CD4-positive, alpha-beta T cell (primary cell): ENCODE measurements around the gene TMEM106C. TPM values are rescaled to one million over a fixed set of nuclear protein-coding genes. Genes with fewer than 3 reads are reported as not detected.

Experiments
- ATAC-seq: fragments of 200-7000 bp; cut with Tn5 transposase; one replicate; pipeline ENCODE4 v1.10.0; 2022; ENCODE audit warnings: mild to moderate bottlenecking; ENCODE audit not compliant: poor library complexity
- CTCF ChIA-PET: fragments of 350-600 bp; sonication (Branson Sonifier 250); formaldehyde crosslinking; loops from one replicate; lab custom pipeline; 2021; ENCODE audit warnings: antibody characterized with exemption, inconsistent platforms; lab: Charles Lee
- POLR2A ChIA-PET: fragments of 350-600 bp; sonication (Branson Sonifier 250); formaldehyde crosslinking; loops from one replicate; lab custom pipeline; 2021; ENCODE audit warnings: antibody characterized with exemption, inconsistent platforms; lab: Charles Lee
- DNase-seq, 14 experiments: peaks; one replicate each; pipeline ENCODE4 v3.0.0-alpha.2; 2013 to 2020; ENCODE audit warnings: mixed read lengths in 2 of 14
- H3K27ac ChIP-seq, 2 donors: one replicate each; pipeline versions ENCODE4 v1.5.1 to v1.7.0; 2013; ENCODE audit warnings: low read length in 2 of 2, low read depth in 1 of 2, mild to moderate bottlenecking in 1 of 2
- H3K27me3 ChIP-seq, 2 experiments: 1 replicate in 1 of 2; 2 replicates in 1 of 2; pipeline versions ENCODE4 v1.6.1 to v1.7.0; 2013; ENCODE audit warnings: low read length in 2 of 2, control low read depth in 1 of 2, mild to moderate bottlenecking in 1 of 2, moderate library complexity in 1 of 2; ENCODE audit not compliant: insufficient read depth in 2 of 2, control insufficient read depth in 1 of 2
- H3K36me3 ChIP-seq: one replicate; pipeline ENCODE4 v1.6.1; 2013; ENCODE audit warnings: low read length, control low read depth; ENCODE audit not compliant: insufficient read depth
- H3K4me1 ChIP-seq: one replicate; pipeline ENCODE4 v1.6.1; 2013; ENCODE audit warnings: low read length, control low read depth; ENCODE audit not compliant: insufficient read depth
- H3K4me3 ChIP-seq: one replicate; pipeline ENCODE4 v1.5.1; 2013; ENCODE audit warnings: mild to moderate bottlenecking, low read length, moderate library complexity
- H3K9me3 ChIP-seq, 2 experiments: 1 replicate in 1 of 2; 2 replicates in 1 of 2; pipeline versions ENCODE4 v1.6.1 to v1.7.0; 2013; ENCODE audit warnings: low read length in 2 of 2, mild to moderate bottlenecking in 2 of 2, control low read depth in 1 of 2, moderate library complexity in 1 of 2; ENCODE audit not compliant: control insufficient read depth in 1 of 2, insufficient read depth in 1 of 2
- H3K27ac Mint-ChIP-seq: one replicate; pipeline ENCODE4 v1.8.0; 2020; ENCODE audit warnings: mixed read lengths
- H3K27me3 Mint-ChIP-seq: one replicate; pipeline ENCODE4 v1.8.0; 2021; ENCODE audit warnings: mixed read lengths
- H3K36me3 Mint-ChIP-seq: one replicate; pipeline ENCODE4 v1.8.0; 2021; ENCODE audit warnings: low read depth, mixed read lengths
- H3K4me1 Mint-ChIP-seq: one replicate; pipeline ENCODE4 v1.8.0; 2021; ENCODE audit warnings: low read depth, mixed read lengths
- H3K4me3 Mint-ChIP-seq: one replicate; pipeline ENCODE4 v1.8.0; 2020; ENCODE audit warnings: mild to moderate bottlenecking, mixed read lengths
- H3K9me3 Mint-ChIP-seq: one replicate; pipeline ENCODE4 v1.8.0; 2020; ENCODE audit warnings: mixed read lengths
- CTCF ChIP-seq: fragments of 200-600 bp; IDR thresholded peaks from one replicate; pipeline ENCODE4 v1.8.0; 2022; ENCODE audit warnings: antibody characterized with exemption, mild to moderate bottlenecking
- intact Hi-C, 2 experiments: fragments of 100-400 bp; cut with DNase I in 1 of 2; cut with micrococcal nuclease in 1 of 2; formaldehyde crosslinking; loops; one replicate each; pipeline versions ENCODE4 v1.15.1 to v1.9.0; 2023 to 2025; cut with DNase I, micrococcal nuclease
- total RNA-seq, 174 experiments: library from RNA in 2 of 174; stranded (reverse) in 2 of 174; gene quantifications; one replicate each; pipeline ENCODE4 v1.2.3 and lab custom pipeline; 2021 to 2026

Gene TMEM106C
- total RNA-seq, 2 experiments from 2014 or later, result 17.4 to 20.3 TPM

GRCh38 chr12:48010366-48010970, 47.1 kb downstream of the TMEM106C start:
- Histone ChIP-seq H3K27ac (no peak overlapping the region), H3K27me3 (peaks cover 33 to 34% of the 10 kb centered on the region in 2 experiments), H3K36me3 (no peaks in the 10 kb centered on the region), H3K9me3 (no peaks in the 10 kb centered on the region), H3K4me1 (peaks cover under 1% of the 10 kb centered on the region), H3K4me3 (no peak overlapping the region)
- CTCF ChIA-PET, result no interaction called here
- POLR2A ChIA-PET, result no interaction called here
- no peak overlapping the region for H3K4me3 Mint-ChIP-seq
- H3K27me3 Mint-ChIP-seq, result peaks cover 85% of the 10 kb centered on the region
- ATAC-seq (no peak), DNase-seq (no peak)
- no peaks in the 10 kb centered on the region for H3K36me3 Mint-ChIP-seq
- no peaks in the 10 kb centered on the region for H3K9me3 Mint-ChIP-seq
- no peaks in the 10 kb centered on the region for H3K4me1 Mint-ChIP-seq
- TF ChIP-seq CTCF, result no peak
- H3K27ac Mint-ChIP-seq, result no peak overlapping the region
- intact Hi-C loops, result no loop called here

- H3K9me3 ChIP-seq, result no peaks in the 10 kb centered on the region
- no peak for TF ChIP-seq CTCF
- no peak overlapping the region for H3K27ac Mint-ChIP-seq
- DNase-seq (no peak), ATAC-seq (no peak)
- peaks cover 71% of the 10 kb centered on the region for H3K27me3 Mint-ChIP-seq
- no peaks in the 10 kb centered on the region for H3K9me3 Mint-ChIP-seq
- H3K4me3 ChIP-seq, result no peak overlapping the region
- no peaks in the 10 kb centered on the region for H3K36me3 Mint-ChIP-seq
- intact Hi-C loops, result no loop called here
- POLR2A ChIA-PET, result no interaction called here
- H3K27me3 ChIP-seq, result peaks cover 21 to 27% of the 10 kb centered on the region in 2 experiments
- H3K4me1 ChIP-seq, result no peaks in the 10 kb centered on the region
- CTCF ChIA-PET, result no interaction called here
- H3K27ac ChIP-seq, result no peak overlapping the region
- H3K36me3 ChIP-seq, result no peaks in the 10 kb centered on the region
- H3K4me1 Mint-ChIP-seq, result no peaks in the 10 kb centered on the region
- H3K4me3 Mint-ChIP-seq, result no peak overlapping the region
Measured at GRCh38 chr12:48012070-48012469, 48.7 kb downstream of the TMEM106C start.

GRCh38 chr12:48013287-48013686, 49.9 kb downstream of the TMEM106C start:
- H3K27me3 ChIP-seq, result peaks cover 21 to 25% of the 10 kb centered on the region in 2 experiments

More at GRCh38 chr12:48013287-48013686, 49.9 kb downstream of the TMEM106C start:
- no peak for DNase-seq
- ChIA-PET POLR2A (no interaction called here), CTCF (no interaction called here)
- H3K4me3 Mint-ChIP-seq, result no peak overlapping the region
- ATAC-seq, result no peak
- H3K27me3 Mint-ChIP-seq, result peaks cover 62% of the 10 kb centered on the region
- H3K27ac ChIP-seq, result no peak overlapping the region
- intact Hi-C loops, result no loop called here
- H3K4me3 ChIP-seq, result no peak overlapping the region
- no peaks in the 10 kb centered on the region for H3K36me3 ChIP-seq
- no peaks in the 10 kb centered on the region for H3K36me3 Mint-ChIP-seq
- H3K9me3 ChIP-seq, result no peaks in the 10 kb centered on the region
- H3K4me1 Mint-ChIP-seq, result no peaks in the 10 kb centered on the region
- no peaks in the 10 kb centered on the region for H3K9me3 Mint-ChIP-seq
- H3K27ac Mint-ChIP-seq, result no peak overlapping the region
- no peaks in the 10 kb centered on the region for H3K4me1 ChIP-seq
- no peak for TF ChIP-seq CTCF
